Activated naive CD4-positive, alpha-beta T cell treated with anti-CD3 and anti-CD28 coated beads, Interleukin-2, amount 50 U/mL, for 72 hours (primary cell): ENCODE results near the gene CACNA2D1. TPM values are rescaled to one million over a fixed set of nuclear protein-coding genes. Genes with fewer than 3 reads are reported as not detected.
"Not testable (repeated sequence)": the region's sequence is repeated elsewhere in the genome, so short reads cannot be mapped to it uniquely, and the experiment has no call there.

Source experiments
- ATAC-seq, 2 donors: fragments of 150-1000 bp; cut with Tn5 transposase; 2 replicates each; pipeline ENCODE4 v1.10.0; 2021; ENCODE audit warnings: mild to moderate bottlenecking in 2 of 2, moderate library complexity in 2 of 2
- DNase-seq, 2 donors: peaks; one replicate each; pipeline ENCODE4 v3.0.0; 2021 to 2022; ENCODE audit warnings: low spot score in 2 of 2
- H3K27ac Mint-ChIP-seq, 2 donors: one replicate each; pipeline ENCODE4 v1.8.0; 2022; ENCODE audit warnings: mild to moderate bottlenecking in 2 of 2, mixed read lengths in 2 of 2
- H3K36me3 Mint-ChIP-seq, 2 donors: one replicate each; pipeline ENCODE4 v1.8.0; 2022; ENCODE audit warnings: mixed read lengths in 2 of 2
- H3K9me3 Mint-ChIP-seq, 2 donors: one replicate each; pipeline ENCODE4 v1.8.0; 2022; ENCODE audit warnings: mixed read lengths in 2 of 2
- total RNA-seq, 2 donors: library from RNA; stranded (reverse); gene quantifications; one replicate each; pipeline ENCODE4 v1.2.3, GENCODE V29; 2022

The CACNA2D1 gene
- total RNA-seq, 2 donors from 2014 or later = not detected

GRCh38 chr7:82017334-82017943, 426.1 kb downstream of the CACNA2D1 start:
- no peaks in the 10 kb centered on the region for H3K36me3 Mint-ChIP-seq
- ATAC-seq = no peak
- H3K27ac Mint-ChIP-seq = no peak overlapping the region
- DNase-seq = no peak
- H3K9me3 Mint-ChIP-seq = no peaks in the 10 kb centered on the region

DNA sequence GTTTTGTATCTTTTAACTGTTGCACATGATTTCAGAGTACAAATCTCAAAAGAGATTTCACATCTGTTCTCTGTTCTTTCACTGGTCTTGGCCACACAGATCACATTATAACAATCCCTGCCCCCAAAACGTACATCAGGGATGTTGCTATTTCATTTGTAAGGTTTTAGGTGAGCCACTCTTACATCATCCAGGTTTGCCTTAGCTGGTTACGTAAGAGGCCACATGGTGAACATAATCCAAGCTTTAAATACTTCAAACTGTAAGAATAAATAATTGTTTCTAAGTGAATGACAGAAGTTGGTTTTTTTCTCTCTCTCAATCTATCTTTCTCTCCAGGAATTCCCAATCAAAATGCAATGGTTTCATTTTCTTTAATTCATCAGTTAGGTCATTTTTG, 427.8 kb downstream of the CACNA2D1 start:
- H3K27ac Mint-ChIP-seq = no peak overlapping the region
- no peak for DNase-seq
- no peaks in the 10 kb centered on the region for H3K9me3 Mint-ChIP-seq
- no peak for ATAC-seq
- H3K36me3 Mint-ChIP-seq = no peaks in the 10 kb centered on the region

GRCh38 chr7:82014574-82014973, 429.0 kb downstream of the CACNA2D1 start:
- not testable (repeated sequence) for H3K36me3 Mint-ChIP-seq, H3K9me3 Mint-ChIP-seq, ATAC-seq, DNase-seq, H3K27ac Mint-ChIP-seq

DNA sequence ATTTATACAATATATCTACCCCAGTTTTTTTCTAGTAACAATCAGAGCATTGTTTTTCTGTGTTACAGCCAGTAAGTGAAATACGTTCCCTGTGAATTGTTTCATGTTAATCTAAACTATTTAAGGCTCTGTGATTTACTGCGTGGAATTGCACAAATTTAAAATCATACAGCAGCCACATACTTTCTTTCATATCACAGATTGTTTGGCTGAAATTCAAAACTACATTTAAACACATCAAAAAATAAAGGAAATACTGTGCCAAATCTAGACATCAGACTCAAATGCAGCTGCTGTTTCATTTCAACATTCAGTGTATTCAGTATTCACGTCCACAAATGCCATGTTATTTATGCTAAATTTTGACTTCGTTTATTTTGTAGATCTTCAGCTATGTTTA, 431.1 kb downstream of the CACNA2D1 start:
- H3K27ac Mint-ChIP-seq = no peak overlapping the region
- H3K36me3 Mint-ChIP-seq = no peaks in the 10 kb centered on the region
- ATAC-seq (no peak), DNase-seq (no peak)
- H3K9me3 Mint-ChIP-seq = no peaks in the 10 kb centered on the region

DNA sequence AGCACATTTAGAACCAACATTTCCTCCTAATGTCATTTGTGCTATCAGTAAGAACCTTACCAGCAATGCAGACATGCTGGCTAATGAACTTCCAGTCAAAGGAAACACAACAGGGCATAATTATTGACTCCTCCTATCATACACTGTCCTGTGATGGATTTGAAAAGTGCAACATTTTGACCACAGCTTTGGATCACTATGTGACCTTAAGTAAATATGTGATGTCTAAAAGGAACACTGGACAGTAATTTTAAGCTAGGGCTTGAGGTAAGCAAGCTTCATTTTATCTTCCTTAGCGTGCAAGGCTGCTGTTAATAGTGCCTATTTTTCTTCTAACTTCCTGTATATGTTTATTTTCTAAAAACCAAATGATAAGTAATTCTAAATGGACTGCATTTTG, 433.2 kb downstream of the CACNA2D1 start:
- DNase-seq (no peak), ATAC-seq (no peak)
- Mint-ChIP-seq H3K9me3 (no peaks in the 10 kb centered on the region), H3K27ac (no peak overlapping the region), H3K36me3 (no peaks in the 10 kb centered on the region)

- Mint-ChIP-seq H3K36me3 (no peaks in the 10 kb centered on the region), H3K27ac (no peak overlapping the region)
Observed at GRCh38 chr7:82007315-82007714, 436.3 kb downstream of the CACNA2D1 start.

GRCh38 chr7:82005056-82005455, 438.5 kb downstream of the CACNA2D1 start:
- no peak overlapping the region for H3K27ac Mint-ChIP-seq
- no peak for DNase-seq
- no peaks in the 10 kb centered on the region for H3K36me3 Mint-ChIP-seq

More at GRCh38 chr7:82007315-82007714, 436.3 kb downstream of the CACNA2D1 start:
- no peaks in the 10 kb centered on the region for H3K9me3 Mint-ChIP-seq
- no peak for ATAC-seq
- no peak for DNase-seq

GRCh38 chr7:81993186-81993585, 450.4 kb downstream of the CACNA2D1 start:
- Mint-ChIP-seq H3K9me3 (no peaks in the 10 kb centered on the region), H3K27ac (no peak overlapping the region), H3K36me3 (no peaks in the 10 kb centered on the region)
- DNase-seq (no peak), ATAC-seq (no peak)

More at GRCh38 chr7:82005056-82005455, 438.5 kb downstream of the CACNA2D1 start:
- ATAC-seq = no peak
- H3K9me3 Mint-ChIP-seq = no peaks in the 10 kb centered on the region

DNA sequence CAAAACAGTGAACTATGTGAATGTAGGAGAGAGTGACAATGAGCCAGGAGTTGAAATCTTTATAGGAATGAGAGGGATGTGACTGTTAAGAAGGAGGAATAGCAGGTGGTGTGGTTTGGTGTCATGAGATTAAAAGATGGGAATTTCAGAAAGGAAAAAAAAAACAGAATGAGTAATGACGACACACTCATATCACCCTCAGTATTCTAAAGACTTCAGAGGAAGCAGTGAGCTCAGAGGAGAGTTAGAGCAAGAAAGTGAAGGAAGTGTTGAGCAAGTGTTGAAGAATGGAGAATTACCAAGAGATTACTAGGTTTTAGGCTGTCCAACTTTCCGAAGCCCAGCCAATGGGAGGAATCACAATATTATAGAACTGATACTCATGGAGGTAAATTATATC, 453.2 kb downstream of the CACNA2D1 start:
- no peaks in the 10 kb centered on the region for H3K36me3 Mint-ChIP-seq
- H3K9me3 Mint-ChIP-seq = no peaks in the 10 kb centered on the region
- DNase-seq (no peak), ATAC-seq (no peak)
- no peak overlapping the region for H3K27ac Mint-ChIP-seq

- ATAC-seq (no peak), DNase-seq (no peak)
- Mint-ChIP-seq H3K9me3 (no peaks in the 10 kb centered on the region), H3K36me3 (no peaks in the 10 kb centered on the region), H3K27ac (no peak overlapping the region)
Observed at GRCh38 chr7:81986723-81987470, 456.7 kb downstream of the CACNA2D1 start.

DNA sequence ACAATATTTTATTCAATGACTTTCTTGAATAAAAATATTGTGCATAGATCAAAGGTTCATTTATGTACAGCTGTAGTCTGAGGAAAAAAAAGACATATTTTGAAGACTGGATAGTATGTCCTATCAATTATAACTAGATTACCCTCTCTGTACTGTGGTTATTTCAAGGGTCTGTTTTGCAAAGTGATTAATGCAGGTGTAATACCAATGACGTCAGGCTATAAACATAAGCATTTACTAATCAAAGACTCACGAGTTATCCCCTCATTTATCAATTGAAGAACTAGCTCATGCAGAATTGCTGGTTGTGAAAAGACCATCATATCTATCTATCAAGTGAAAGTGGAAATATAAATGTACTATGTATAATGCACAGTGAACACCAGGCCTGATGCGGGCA, 460.2 kb downstream of the CACNA2D1 start:
- H3K36me3 Mint-ChIP-seq = no peaks in the 10 kb centered on the region
- no peak overlapping the region for H3K27ac Mint-ChIP-seq
- DNase-seq (no peak), ATAC-seq (no peak)
- H3K9me3 Mint-ChIP-seq = peaks cover 9 to 16% of the 10 kb centered on the region in 2 donors

- DNase-seq = no peak
- ATAC-seq = no peak
- H3K36me3 Mint-ChIP-seq = no peaks in the 10 kb centered on the region
- no peak overlapping the region for H3K27ac Mint-ChIP-seq
- no peaks in the 10 kb centered on the region for H3K9me3 Mint-ChIP-seq
Observed at GRCh38 chr7:81973117-81973516, 470.5 kb downstream of the CACNA2D1 start.

DNA sequence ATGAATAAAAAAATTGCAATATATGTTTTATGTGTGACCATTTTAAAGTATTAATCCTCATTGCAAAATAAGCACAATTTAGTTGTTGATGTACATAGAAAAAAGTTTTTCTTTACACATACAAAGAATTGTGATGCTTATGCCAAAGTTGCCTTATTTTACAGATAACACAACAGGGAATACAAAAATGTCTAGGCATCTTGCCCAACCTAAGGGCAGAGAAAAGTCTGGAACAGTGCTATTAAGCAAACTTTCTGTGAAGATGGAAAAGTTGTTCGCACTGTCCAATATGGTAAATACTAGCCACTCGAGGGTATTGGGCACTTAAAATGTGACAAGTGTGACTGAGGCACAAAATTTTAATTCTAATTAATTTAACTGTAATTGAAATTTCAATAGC, 483.6 kb downstream of the CACNA2D1 start:
- ATAC-seq (no peak), DNase-seq (no peak)
- Mint-ChIP-seq H3K27ac (no peak overlapping the region), H3K36me3 (no peaks in the 10 kb centered on the region), H3K9me3 (peaks cover 3 to 9% of the 10 kb centered on the region in 2 donors)

GRCh38 chr7:81957517-81957916, 486.1 kb downstream of the CACNA2D1 start:
- peaks cover 12% of the 10 kb centered on the region in 2 donors for H3K9me3 Mint-ChIP-seq
- no peaks in the 10 kb centered on the region for H3K36me3 Mint-ChIP-seq
- H3K27ac Mint-ChIP-seq = no peak overlapping the region
- no peak for ATAC-seq
- DNase-seq = no peak

DNA sequence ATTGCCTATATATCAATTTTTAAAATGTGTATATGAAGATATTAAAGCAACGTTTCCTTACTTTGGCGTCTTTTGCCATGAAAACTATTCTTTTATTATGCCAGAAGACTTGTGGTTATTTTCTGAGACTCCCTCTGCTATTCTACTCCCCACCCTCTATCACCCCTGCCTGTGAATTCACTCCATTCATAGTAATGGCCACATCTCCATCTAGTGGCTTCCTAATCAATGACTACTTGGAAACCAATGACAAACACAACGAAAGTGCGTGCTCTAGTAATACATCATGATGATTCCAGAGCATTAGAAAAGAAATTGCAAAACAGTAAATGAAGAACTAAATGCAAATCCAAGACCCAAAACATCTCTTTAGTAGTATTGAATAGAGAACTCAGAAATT, 487.1 kb downstream of the CACNA2D1 start:
- Mint-ChIP-seq H3K27ac (no peak overlapping the region), H3K9me3 (peaks cover 13% of the 10 kb centered on the region in 2 donors), H3K36me3 (no peaks in the 10 kb centered on the region)
- ATAC-seq = no peak
- DNase-seq = no peak

DNA sequence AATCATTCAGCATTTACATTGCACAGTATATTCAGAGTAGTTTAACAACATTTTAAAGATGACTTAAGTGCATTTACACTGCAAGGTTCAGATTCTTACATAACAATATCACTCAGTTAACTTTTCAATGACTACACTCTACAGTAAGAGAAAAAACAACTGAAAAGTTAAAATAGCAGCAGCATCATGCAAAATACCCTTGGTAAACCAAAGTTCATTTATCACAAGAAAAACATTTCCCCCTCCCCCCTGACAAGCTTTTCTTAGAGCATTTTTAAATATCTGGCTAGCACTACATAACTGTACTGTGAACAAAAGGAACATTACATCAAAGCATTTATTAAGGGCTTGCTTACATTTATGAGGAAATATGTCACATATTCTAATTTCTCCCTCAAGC, 494.3 kb downstream of the CACNA2D1 start:
- Mint-ChIP-seq H3K36me3 (no peaks in the 10 kb centered on the region), H3K9me3 (peaks cover 9 to 10% of the 10 kb centered on the region in 2 donors), H3K27ac (no peak overlapping the region)
- no peak for DNase-seq
- no peak for ATAC-seq

GRCh38 chr7:81944058-81944457, 499.5 kb downstream of the CACNA2D1 start:
- no peak for DNase-seq
- no peak for ATAC-seq
- Mint-ChIP-seq H3K9me3 (peaks cover 0 to 14% of the 10 kb centered on the region in 2 donors), H3K36me3 (no peaks in the 10 kb centered on the region), H3K27ac (no peak overlapping the region)

- H3K27ac Mint-ChIP-seq = no peak overlapping the region
- ATAC-seq (no peak), DNase-seq (no peak)
Observed at GRCh38 chr7:81937091-81937490, 506.5 kb downstream of the CACNA2D1 start.

More at GRCh38 chr7:81937091-81937490, 506.5 kb downstream of the CACNA2D1 start:
- no peaks in the 10 kb centered on the region for H3K36me3 Mint-ChIP-seq
- H3K9me3 Mint-ChIP-seq = peaks cover 0 to 8% of the 10 kb centered on the region in 2 donors
